K562 (cell line): ENCODE data around the gene PFKFB2. TPM values are rescaled to one million over a fixed set of nuclear protein-coding genes. Genes with fewer than 3 reads are reported as not detected.
A peak's percentile ranks its signal among the peaks of the same experiment; 100 is the strongest.

Experiments used
- ATAC-seq: fragments of 200-7000 bp; cut with Tn5 transposase; 3 replicates; pipeline ENCODE4 v1.9.1; 2020; ENCODE audit warnings: moderate library complexity
- BruUV-seq: library from RNA; stranded (reverse); fragments of 400-500 nt; replicated peaks from 2 replicates; lab custom pipeline; 2021; lab: Mats Ljungman, UMichigan
- CTCF ChIA-PET: fragments of 300-600 bp; formaldehyde crosslinking; extraction: SDS; loops from one replicate; lab custom pipeline; 2021; ENCODE audit warnings: low intra/inter-chr PET ratio; lab: Yijun Ruan, JAX
- POLR2A ChIA-PET: fragments of 300-600, 350-650 bp; sonication (Branson Sonifier 250); formaldehyde crosslinking; extraction: SDS; loops from one replicate; lab custom pipeline; 2021; ENCODE audit warnings: antibody characterized with exemption, inconsistent platforms; lab: Yijun Ruan, JAX
- DNase-seq, 4 experiments: peaks; one replicate each; pipeline versions ENCODE4 v3.0.0 to v3.0.0-alpha.2; 2011 to 2018; ENCODE audit warnings: low spot score in 3 of 4, mixed read lengths in 3 of 4; ENCODE audit errors: extremely low read depth in 1 of 4
- FAIRE-seq: peaks from 2 replicates; lab custom pipeline; 2011; peaks lifted over from hg19 to GRCh38; lab: Jason Lieb, UNC
- H2AFZ ChIP-seq: 2 replicates; pipeline ENCODE4 v1.6.0; 2011; ENCODE audit warnings: low read depth, low read length, control low read depth, inconsistent platforms
- H3K27ac ChIP-seq: fragments of 200-600 bp; 3 replicates; pipeline ENCODE4 v1.8.0; 2011; ENCODE audit warnings: low read depth, mild to moderate bottlenecking, control low read depth, inconsistent platforms, low read length, moderate library complexity, mixed read lengths; ENCODE audit errors: extremely low read depth
- H3K27me3 ChIP-seq, 2 experiments: fragments of 300-600 bp in 1 of 2; 2 replicates in 1 of 2; 3 replicates in 1 of 2; pipeline versions ENCODE4 v1.6.0 to v1.8.0; 2011; ENCODE audit warnings: inconsistent platforms in 2 of 2, low read length in 2 of 2, mild to moderate bottlenecking in 1 of 2, mixed read lengths in 1 of 2, moderate library complexity in 1 of 2; ENCODE audit not compliant: control insufficient read depth in 2 of 2, insufficient read depth in 2 of 2
- H3K36me3 ChIP-seq: fragments of 300-600 bp; 3 replicates; pipeline ENCODE4 v1.8.0; 2011; ENCODE audit warnings: mild to moderate bottlenecking, low read length, inconsistent platforms; ENCODE audit not compliant: control insufficient read depth, insufficient read depth
- H3K4me1 ChIP-seq, 2 experiments: fragments of 200-600 bp in 1 of 2; replicated peaks in 1 of 2; 2 replicates in 1 of 2; 3 replicates in 1 of 2; pipeline versions ENCODE4 v1.5.1 to v1.8.0; 2011; ENCODE audit warnings: inconsistent platforms in 2 of 2, low read length in 2 of 2, mild to moderate bottlenecking in 1 of 2, mixed read lengths in 1 of 2, moderate library complexity in 1 of 2; ENCODE audit not compliant: control insufficient read depth in 2 of 2, insufficient read depth in 2 of 2
- H3K4me2 ChIP-seq: 2 replicates; pipeline ENCODE4 v1.6.1; 2011; ENCODE audit warnings: low read length, control low read depth, inconsistent platforms, mixed read lengths; ENCODE audit not compliant: insufficient read depth
- H3K4me3 ChIP-seq: fragments of 200-600 bp; sonication (generic), shearing (Covaris generic); 2 replicates; pipeline ENCODE4 v1.5.1; 2016; ENCODE audit warnings: control low read depth, inconsistent platforms
- H3K79me2 ChIP-seq: fragments of 200-600 bp; 3 replicates; pipeline ENCODE4 v1.8.0; 2011; ENCODE audit warnings: low read length, inconsistent platforms; ENCODE audit not compliant: control insufficient read depth, insufficient read depth
- H3K9ac ChIP-seq, 2 experiments: 2 replicates each; pipeline versions ENCODE4 v1.6.0 to v1.6.1; 2011; ENCODE audit warnings: low read depth in 2 of 2, low read length in 2 of 2, control low read depth in 1 of 2, inconsistent platforms in 1 of 2, mild to moderate bottlenecking in 1 of 2, mixed read lengths in 1 of 2; ENCODE audit not compliant: insufficient read depth in 1 of 2
- H3K9me1 ChIP-seq: one replicate; pipeline ENCODE4 v1.6.0; 2011; ENCODE audit warnings: inconsistent platforms, mild to moderate bottlenecking, low read length, moderate library complexity; ENCODE audit not compliant: control insufficient read depth, insufficient read depth
- H3K9me3 ChIP-seq: replicated peaks from 2 replicates; pipeline ENCODE4 v1.5.1; 2011; ENCODE audit warnings: low read depth, low read length, inconsistent platforms; ENCODE audit not compliant: control insufficient read depth, insufficient read depth
- H4K20me1 ChIP-seq: replicated peaks from 2 replicates; pipeline ENCODE4 v1.6.1; 2011; ENCODE audit warnings: low read length, inconsistent platforms, mixed read lengths; ENCODE audit not compliant: control insufficient read depth, insufficient read depth
- CEBPG ChIP-seq, 3 experiments: fragments of 200-800 bp in 1 of 3; sonication (Bioruptor generic) in 1 of 3; sonication (generic) in 1 of 3; formaldehyde crosslinking in 1 of 3; IDR thresholded peaks in 2 of 3; conservative IDR thresholded peaks in 1 of 3; 2 replicates each; pipeline versions ENCODE4 v1.6.1 to v1.8.0; 2016 to 2022; ENCODE audit warnings: missing compliant biosample characterization in 2 of 3, missing genetic modification characterization in 2 of 3, mild to moderate bottlenecking in 1 of 3, missing genetic modification reagents in 1 of 3
- FOXK2 ChIP-seq, 2 experiments: fragments of 450-650 bp; IDR thresholded peaks in 1 of 2; conservative IDR thresholded peaks in 1 of 2; 2 replicates each; pipeline ENCODE4 v1.6.1; 2016; ENCODE audit warnings: low read depth in 2 of 2, mild to moderate bottlenecking in 1 of 2
- HMG20B ChIP-seq: fragments of 250-450 bp; sonication (Bioruptor Pico); IDR thresholded peaks from 2 replicates; pipeline ENCODE4 v1.5.0; 2021; ENCODE audit warnings: mild to moderate bottlenecking
- JUND ChIP-seq, 2 experiments: IDR thresholded peaks; 2 replicates in 1 of 2; 3 replicates in 1 of 2; pipeline ENCODE4 v1.6.1; 2011; ENCODE audit warnings: borderline replicate concordance in 2 of 2, low read depth in 2 of 2, low read length in 2 of 2, improper control_type of control experiment in 1 of 2, missing biosample characterization in 1 of 2, missing genetic modification characterization in 1 of 2, missing genetic modification reagents in 1 of 2
- MEF2D ChIP-seq: conservative IDR thresholded peaks from 2 replicates; pipeline ENCODE4 v1.6.1; 2016; ENCODE audit warnings: low read depth, missing genetic modification characterization, missing compliant biosample characterization
- MYC ChIP-seq, 2 experiments: fragments of 250-450 bp in 1 of 2; sonication (Bioruptor Pico) in 1 of 2; IDR thresholded peaks; 2 replicates each; pipeline versions ENCODE4 v1.5.1 to v1.6.1; 2012 to 2021; ENCODE audit warnings: low read depth in 2 of 2, borderline replicate concordance in 1 of 2, improper control_type of control experiment in 1 of 2, low read length in 1 of 2, mild to moderate bottlenecking in 1 of 2, moderate library complexity in 1 of 2
- NCOA6 ChIP-seq: fragments of 450-650 bp; IDR thresholded peaks from 2 replicates; pipeline ENCODE4 v1.6.1; 2017; ENCODE audit warnings: mild to moderate bottlenecking
- POLR2AphosphoS2 ChIP-seq: IDR thresholded peaks from 2 replicates; pipeline ENCODE4 v1.6.1; 2012; ENCODE audit warnings: low read length, improper control_type of control experiment
- POU5F1 ChIP-seq: fragments of 150-350 bp; IDR thresholded peaks from 2 replicates; pipeline ENCODE4 v1.6.1; 2014; ENCODE audit warnings: borderline replicate concordance, low read length, low read depth, mild to moderate bottlenecking; ENCODE audit not compliant: partially characterized antibody
- PREB ChIP-seq: sonication (generic); formaldehyde crosslinking; IDR thresholded peaks from 2 replicates; pipeline ENCODE4 v1.8.1; 2023; ENCODE audit warnings: mild to moderate bottlenecking, missing genetic modification reagents
- SMAD3 ChIP-seq: fragments of 450-650 bp; formaldehyde crosslinking; conservative IDR thresholded peaks from 2 replicates; pipeline ENCODE4 v1.4.0; 2020; ENCODE audit warnings: mild to moderate bottlenecking
- TEAD4 ChIP-seq, 2 experiments: sonication (generic) in 1 of 2; formaldehyde crosslinking in 1 of 2; IDR thresholded peaks; 2 replicates each; pipeline versions ENCODE4 v1.6.1 to v1.8.0; 2012 to 2022; ENCODE audit warnings: borderline replicate concordance in 1 of 2, inconsistent platforms in 1 of 2, low read length in 1 of 2, mild to moderate bottlenecking in 1 of 2, missing genetic modification reagents in 1 of 2
- TRIM25 ChIP-seq: fragments of 450-650 bp; IDR thresholded peaks from 2 replicates; pipeline ENCODE4 v1.7.0; 2016; ENCODE audit warnings: borderline replicate concordance
- XRCC5 ChIP-seq: fragments of 200-400 bp; formaldehyde crosslinking; IDR thresholded peaks from 2 replicates; pipeline ENCODE4 v1.6.1; 2017; ENCODE audit warnings: low read depth, mild to moderate bottlenecking, low read length
- WGBS: fragments of 100-300 bp; shearing (Covaris generic); methylation state at CpG from one replicate; pipeline ENCODE4 v1.1.6; 2016; ENCODE audit warnings: low coverage, mixed read lengths; ENCODE audit not compliant: insufficient coverage; ENCODE audit errors: missing lambda C conversion rate; 5-methylcytosine and 5-hydroxymethylcytosine counted together
- in situ Hi-C: fragments of 300-500 bp; cut with MboI; formaldehyde crosslinking; loops from 4 replicates; pipeline ENCODE4 v1.15.0; 2018; ENCODE audit warnings: inconsistent platforms, mixed read lengths
- intact Hi-C: fragments of 100-400 bp; cut with micrococcal nuclease; formaldehyde crosslinking; loops from 2 replicates; pipeline ENCODE4 v1.14.2; 2022
- polyA plus RNA-seq, 8 experiments: library from polyadenylated mRNA; depleted of rRNA in 4 of 8; stranded (reverse) in 5 of 8; unstranded in 3 of 8; fragments of >200 nt; fragmentation: Nextera tagmentation in 2 of 8; fragmentation: Illumina TruSeq in 1 of 8; extraction: Ambion mirVana in 2 of 8; extraction: Trizol in 1 of 8; gene quantifications; 2 replicates each; pipeline versions ENCODE4 v1.2.1 to v1.2.3, GENCODE V29; 2011 to 2014; ENCODE audit warnings: inconsistent platforms in 1 of 8, missing spikeins in 1 of 8
- total RNA-seq, 7 experiments: library from RNA; depleted of rRNA in 6 of 7; stranded (reverse); fragments of >200 nt in 6 of 7; fragmentation: Illumina TruSeq in 2 of 7; extraction: Trizol in 2 of 7; gene quantifications; 2 replicates each; pipeline versions ENCODE4 v1.2.1 to v1.2.3, GENCODE V29; 2011 to 2021; ENCODE audit warnings: low replicate concordance in 1 of 7

PFKFB2 gene
- total and polyA plus RNA-seq, 9 of the 15 experiments (the other 6 are each of a cell fraction or from before 2014, with no cell fraction given), result 6.9 to 26.0 (median 16.4) TPM

- FAIRE-seq (no peak), DNase-seq (no peak), ATAC-seq (peak; percentile 6)
- H3K27me3 ChIP-seq, result no peaks in the 10 kb centered on the region
- peak overlapping the region; percentile 91 to 99 for H3K9ac ChIP-seq
- H4K20me1 ChIP-seq, result no peaks in the 10 kb centered on the region
- peak overlapping the region; percentile 100 for H3K27ac ChIP-seq
- peak overlapping the region; percentile 97 for H3K4me2 ChIP-seq
- H2AFZ ChIP-seq, result peak overlapping the region; percentile 76
- H3K4me1 ChIP-seq, result peaks cover 49 to 85% of the 10 kb centered on the region in 2 experiments
- H3K9me3 ChIP-seq, result no peaks in the 10 kb centered on the region
- CTCF ChIA-PET, result no interaction called here
- TSS peak; percentile 96 for BruUV-seq
- H3K36me3 ChIP-seq, result peaks cover 7% of the 10 kb centered on the region; the same call in 2 of the 3 replicates
- in situ Hi-C loops, result no loop called here
- WGBS, result 0% methylated on average over 3 of the region's 5 CpGs
- peaks cover 16% of the 10 kb centered on the region; the same call in 2 of the 3 replicates for H3K79me2 ChIP-seq
- POLR2A ChIA-PET, result interaction anchor here (0.5 to 8.6 kb wide), 16 partner anchors 8 to 781 kb away, joined by 3 to 97 read pairs (median 4); partner anchors contain the start of genes C1orf116, EIF2D, PFKFB2 and YOD1
- H3K9me1 ChIP-seq, result peaks cover 3% of the 10 kb centered on the region
- peak overlapping the region; percentile 15 for H3K4me3 ChIP-seq
- intact Hi-C loops, result no loop called here
- peak; percentile 57; the same call in 1 of the 2 replicates for TF ChIP-seq MEF2D (tag)
- no peak for TF ChIP-seq POU5F1
- TF ChIP-seq MYC (IDR thresholded peaks at IDR 0.05; ENCODE audit: low read depth, low read length), result no peak
- peak; percentile 83; the same call in 1 of the 2 replicates for TF ChIP-seq MYC (CRISPR knock-in tag; IDR thresholded peaks at IDR 0.05; ENCODE audit: borderline replicate concordance, low read depth)
- no peak for TF ChIP-seq TRIM25
- TF ChIP-seq SMAD3 (CRISPR knock-in tag), result peak; percentile 87; the same call in 1 of the 2 replicates
- no peak for TF ChIP-seq CEBPG (CRISPR knock-in tag; IDR thresholded peaks at IDR 0.05)
- TF ChIP-seq CEBPG (tag; conservative IDR thresholded peaks at IDR 0.05 in 1 of 2, IDR thresholded peaks at IDR 0.05 in 1 of 2), result no peak
- TF ChIP-seq PREB (CRISPR knock-in tag), result 0 out of 2 replicates have a peak, but pooled peaks have one; percentile 71
- TF ChIP-seq XRCC5, result no peak
- no peak for TF ChIP-seq FOXK2 (conservative IDR thresholded peaks at IDR 0.05 in 1 of 2, IDR thresholded peaks at IDR 0.05 in 1 of 2; ENCODE audit: low read depth in 2 of 2)
- TF ChIP-seq HMG20B, result no peak
- no peak; the same call in 1 of the 2 replicates for TF ChIP-seq TEAD4 (IDR thresholded peaks at IDR 0.05; ENCODE audit: low read length)
- no peak for TF ChIP-seq TEAD4 (CRISPR knock-in tag; IDR thresholded peaks at IDR 0.05; ENCODE audit: borderline replicate concordance)
- no peak for TF ChIP-seq POLR2AphosphoS2
- no peak for TF ChIP-seq NCOA6
- no peak for TF ChIP-seq JUND (IDR thresholded peaks at IDR 0.05; ENCODE audit: borderline replicate concordance, low read depth, low read length)
- no peak; the same call in 2 of the 3 replicates for TF ChIP-seq JUND (tag; IDR thresholded peaks at IDR 0.05; ENCODE audit: borderline replicate concordance, low read depth, low read length)
Observed at GRCh38 chr1:207025146-207025880, 27.8 kb upstream of the PFKFB2 start.
